ENCODE measurements around the gene EVPLL.
"Not testable (repeated sequence)": the region's sequence is repeated elsewhere in the genome, so short reads cannot be mapped to it uniquely, and the experiment has no call there.

Gene EVPLL

DNA sequence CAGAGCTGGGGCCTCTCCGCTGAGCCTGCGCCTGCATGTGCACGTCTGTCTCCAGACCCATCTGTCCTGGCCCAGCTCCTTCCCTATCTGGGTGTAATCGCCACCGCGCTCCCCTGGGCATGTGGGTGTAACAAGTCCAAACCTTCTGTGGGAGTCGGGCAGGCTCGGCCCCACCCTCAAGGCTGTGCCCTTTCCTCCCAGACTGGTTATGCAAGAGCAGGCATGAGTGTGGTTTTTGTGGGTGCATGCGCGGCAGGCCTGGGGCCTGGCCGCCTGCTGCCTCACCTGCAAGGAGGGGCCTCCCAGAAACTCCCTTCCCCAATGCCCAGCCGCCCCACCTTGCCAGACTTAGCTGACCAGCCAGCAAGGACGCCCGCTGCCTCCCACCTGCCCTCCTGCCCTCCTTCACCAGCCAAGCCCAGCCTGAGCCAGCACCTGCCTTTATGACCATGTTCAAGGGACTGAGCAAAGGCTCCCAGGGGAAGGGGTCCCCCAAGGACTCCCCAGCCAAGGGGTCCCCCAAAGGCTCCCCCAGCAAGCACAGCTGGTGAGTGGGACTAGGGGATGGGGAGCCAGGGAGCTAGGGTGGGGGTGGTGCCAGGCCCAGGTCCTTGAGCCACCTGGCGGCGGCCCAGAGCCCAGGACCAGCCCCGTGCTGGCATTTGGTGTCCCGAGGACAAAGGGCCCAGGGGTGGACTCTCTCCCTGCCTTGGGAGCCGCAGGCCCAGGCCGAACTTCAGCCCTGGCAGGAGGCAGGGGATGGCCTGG lies at the start of gene EVPLL:
TSS of gene EVPLL (plus strand) at position 342 of the 768 bp plus-strand sequence. CDS start 3,160 bp downstream, outside the sequence.
- DNase-seq = peak; percentile 94

DNA sequence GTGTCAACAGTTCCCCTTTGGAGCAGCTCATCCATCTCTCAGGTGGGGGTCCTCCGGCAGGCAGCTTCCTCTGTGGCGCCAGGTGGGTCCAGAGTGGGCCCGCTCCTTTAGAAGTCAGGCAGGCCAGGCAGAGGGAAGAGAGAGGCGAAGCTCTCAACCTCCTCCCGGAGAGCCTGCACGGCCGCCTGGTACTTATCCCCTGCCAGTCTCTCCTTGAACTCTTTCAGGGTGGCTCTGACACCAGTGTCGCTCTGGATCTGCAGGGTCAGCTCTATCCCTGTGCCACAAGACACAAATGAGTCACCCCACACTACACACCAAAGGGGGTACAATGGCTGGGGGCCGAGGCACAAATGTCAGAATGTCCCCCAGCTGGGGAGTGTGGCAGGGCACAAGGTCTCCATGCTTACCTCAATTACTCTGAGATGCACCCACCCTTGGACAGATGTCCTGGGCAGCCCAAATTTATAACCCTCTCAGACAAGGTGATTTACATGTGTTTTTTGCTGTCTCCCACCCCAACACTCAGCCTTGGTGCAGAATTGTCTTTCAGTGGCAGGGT lies 48.9 kb upstream of the EVPLL start:
- no peak for DNase-seq

DNA sequence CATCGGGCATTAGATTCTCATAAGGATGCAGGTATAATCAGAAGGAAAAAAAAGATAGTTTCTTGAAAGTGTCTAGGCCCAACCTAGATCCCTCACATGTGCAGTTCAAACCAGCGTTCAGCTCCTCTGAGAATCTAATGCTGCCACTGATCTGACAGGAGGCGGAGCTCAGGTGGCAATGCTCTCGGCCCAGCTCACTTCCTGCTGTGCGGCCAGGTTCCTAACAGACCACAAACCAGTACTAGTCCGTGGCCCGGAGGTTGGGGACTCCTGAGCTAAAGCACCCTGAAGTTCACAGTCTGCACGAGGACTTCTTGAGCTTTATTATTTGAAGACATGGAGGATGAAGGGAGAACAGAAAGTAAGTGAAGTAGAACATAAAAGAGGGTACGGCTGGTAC lies 45.7 kb upstream of the EVPLL start:
- DNase-seq = no peak

DNA sequence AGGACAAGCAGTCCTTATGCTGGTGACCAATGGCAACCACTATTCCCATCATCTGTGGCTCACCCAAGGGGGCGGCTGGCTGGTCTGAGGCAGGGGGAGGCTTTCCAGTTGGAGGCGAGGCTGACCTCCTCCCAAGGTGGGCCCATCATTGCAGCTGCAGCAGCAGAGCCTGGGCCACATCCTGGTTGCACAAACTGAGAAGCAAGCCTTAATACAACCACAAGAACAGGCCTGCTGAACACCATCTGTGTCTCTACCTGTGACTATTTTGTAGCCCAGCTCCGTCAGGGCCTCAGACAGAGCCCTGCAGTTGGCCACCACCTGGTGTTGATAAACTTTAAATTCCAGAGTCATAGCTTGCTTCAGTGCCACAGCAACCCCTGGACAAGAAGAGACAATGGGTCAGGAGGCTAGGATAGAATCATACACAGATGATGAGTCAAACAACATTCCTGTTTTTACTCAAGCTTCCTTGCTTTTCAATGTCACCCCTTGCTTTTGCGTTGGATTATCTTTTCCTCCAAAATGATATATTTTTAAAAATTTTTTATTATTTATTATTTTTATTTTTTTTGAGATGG lies 44.6 kb upstream of the EVPLL start:
- DNase-seq = no peak

DNA sequence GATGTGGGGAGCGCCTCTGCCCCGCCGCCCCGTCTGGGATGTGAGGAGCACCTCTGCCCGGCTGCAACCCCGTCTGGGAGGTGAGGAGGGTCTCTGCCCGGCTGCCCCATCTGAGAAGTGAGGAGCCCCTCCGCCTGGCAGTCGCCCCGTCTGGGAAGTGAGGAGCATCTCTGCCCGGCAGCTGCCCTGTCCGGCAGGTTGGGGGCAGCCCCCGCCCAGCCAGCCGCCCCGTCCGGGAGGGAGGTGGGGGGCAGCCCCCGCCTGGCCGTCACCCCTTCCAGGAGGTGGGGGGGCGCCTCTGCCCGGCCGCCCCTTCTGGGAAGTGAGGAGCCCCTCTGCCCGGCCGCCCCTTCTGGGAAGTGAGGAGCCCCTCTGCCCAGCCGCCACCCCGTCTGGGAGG lies 39.4 kb upstream of the EVPLL start:
- not testable (repeated sequence) for DNase-seq

DNA sequence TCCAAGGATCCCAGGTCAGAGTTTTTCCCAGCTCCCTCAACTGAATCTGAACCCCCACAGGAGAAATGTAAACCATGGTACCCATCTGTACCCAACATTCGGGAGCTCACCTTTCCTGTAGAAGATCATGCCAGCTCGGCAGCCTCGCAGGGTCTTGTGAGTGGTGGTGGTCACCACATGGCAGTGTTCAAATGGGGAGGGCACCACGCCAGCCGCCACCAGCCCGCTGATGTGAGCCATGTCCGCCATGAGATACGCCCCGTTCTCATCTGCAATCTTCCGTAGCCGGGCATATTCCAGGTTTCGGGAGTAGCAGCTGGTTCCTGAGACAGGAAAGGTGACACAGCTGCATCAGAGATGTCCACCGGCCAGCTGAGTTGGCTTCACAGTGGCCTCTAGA lies 37.6 kb upstream of the EVPLL start:
- DNase-seq = no peak

DNA sequence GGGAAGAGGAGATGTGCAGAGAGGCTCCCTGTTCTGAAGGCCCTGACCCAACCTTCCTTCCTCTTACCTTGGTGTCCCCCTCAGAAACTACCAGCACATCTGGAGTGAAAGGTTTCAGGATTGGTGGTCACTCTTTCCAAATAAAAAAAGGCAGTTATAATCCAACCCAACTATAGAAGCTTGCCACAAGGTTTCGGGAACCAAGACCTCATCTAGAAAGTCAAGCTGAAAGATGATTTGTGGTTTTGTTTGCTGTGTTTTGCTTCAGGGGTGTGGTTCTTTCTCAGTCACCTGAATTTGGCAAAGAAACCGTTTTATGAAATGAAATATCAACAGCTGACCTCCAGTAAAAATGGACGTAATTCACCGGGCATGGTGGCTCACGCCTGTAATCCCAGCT lies 33.6 kb upstream of the EVPLL start:
- no peak for DNase-seq

DNA sequence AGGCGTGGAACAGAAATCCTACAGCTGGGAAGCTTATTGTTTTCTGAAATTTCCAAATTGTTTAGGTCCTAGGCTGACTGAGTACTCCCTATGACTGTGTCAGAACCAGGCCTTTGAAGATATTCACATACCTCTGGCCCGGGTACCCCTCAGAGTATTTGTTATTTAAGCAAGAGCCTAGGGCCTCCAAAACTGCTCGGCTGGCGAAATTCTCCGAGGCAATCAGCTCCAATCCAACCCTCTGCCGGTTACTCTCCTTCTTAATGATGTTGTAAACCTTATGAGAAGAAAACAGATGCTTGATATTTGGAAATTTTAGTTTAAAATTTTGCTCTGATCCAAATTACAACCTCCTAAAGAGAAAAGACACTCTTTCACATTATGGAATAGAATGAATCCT lies 24.0 kb upstream of the EVPLL start:
- no peak for DNase-seq

DNA sequence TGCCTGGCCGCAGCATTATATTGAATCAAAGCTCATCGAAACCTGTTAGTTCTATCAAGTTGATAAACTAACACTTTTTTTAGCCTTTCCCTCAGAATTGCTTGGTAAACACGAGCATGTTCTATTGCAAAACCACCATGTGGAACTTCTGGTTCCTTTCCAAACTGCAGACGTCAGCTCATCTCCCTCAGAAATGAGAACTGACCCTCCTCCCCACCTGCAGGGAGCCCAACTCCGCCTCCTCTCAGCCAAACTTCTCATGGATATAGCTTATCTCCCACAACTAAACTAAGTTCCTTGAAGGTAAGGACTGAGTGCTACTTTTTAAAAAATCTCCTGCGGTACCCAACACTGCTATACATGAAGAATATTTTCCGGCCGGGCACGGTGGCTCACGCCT lies 21.0 kb upstream of the EVPLL start:
- DNase-seq = no peak

DNA sequence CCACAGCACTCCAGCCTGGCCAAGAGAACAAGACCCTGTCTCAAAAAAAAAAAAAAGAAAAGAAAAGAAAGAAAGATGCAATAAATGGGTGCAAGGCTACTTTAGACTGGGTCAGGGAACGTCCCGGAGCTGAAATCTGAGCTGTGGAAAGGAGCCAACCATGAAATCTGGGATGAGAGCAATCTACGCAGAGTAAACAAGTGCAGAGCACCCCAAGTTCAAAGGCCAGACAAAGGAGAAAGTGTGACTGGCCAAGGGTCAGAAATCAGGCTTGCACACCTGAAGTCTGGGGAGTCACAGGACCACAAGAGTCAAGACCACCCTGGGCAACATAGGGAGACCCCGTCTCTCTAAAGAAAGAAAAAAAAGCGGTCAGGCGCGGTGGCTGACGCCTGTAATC lies 17.1 kb upstream of the EVPLL start:
- DNase-seq = no peak

DNA sequence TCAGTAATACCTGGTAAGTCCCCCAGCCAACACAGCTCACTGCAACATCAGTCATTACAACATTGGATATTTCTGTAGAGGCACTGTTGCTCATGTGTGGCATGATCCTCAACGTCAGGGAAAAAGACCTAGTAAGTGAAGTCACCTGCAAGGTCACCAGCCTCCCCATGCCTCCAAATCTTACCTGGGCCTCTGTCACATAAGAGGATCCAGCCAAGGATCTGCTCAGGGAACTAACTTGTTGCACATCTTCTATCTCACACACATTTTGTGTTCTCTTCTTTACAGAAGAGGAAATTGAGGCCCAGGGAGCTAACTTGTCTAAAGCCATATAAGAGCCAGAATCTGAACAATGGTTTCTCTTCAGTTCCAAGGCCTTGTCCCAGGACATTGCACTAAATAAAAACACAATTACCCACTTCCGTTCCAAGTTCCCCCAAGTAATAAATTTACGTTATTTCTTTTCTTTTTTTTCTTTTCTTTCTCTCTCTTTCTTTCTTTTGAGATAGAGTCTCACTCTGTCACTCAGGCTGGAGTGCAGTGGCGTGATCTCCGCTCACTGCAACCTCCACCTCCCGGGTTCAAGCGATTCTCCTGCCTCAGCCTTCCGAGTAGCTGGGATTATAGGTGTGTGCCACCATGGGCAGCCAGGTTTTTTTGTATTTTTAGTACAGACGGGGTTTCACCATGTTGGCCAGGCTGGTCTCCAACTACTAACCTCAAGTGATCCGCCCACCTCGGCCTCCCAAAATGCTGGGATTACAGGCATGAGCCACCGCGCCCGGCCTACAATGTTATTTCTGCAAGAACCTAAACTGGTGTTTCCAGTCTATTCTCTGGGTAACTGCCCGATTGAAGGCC lies 15.5 kb upstream of the EVPLL start:
- DNase-seq = no peak

DNA sequence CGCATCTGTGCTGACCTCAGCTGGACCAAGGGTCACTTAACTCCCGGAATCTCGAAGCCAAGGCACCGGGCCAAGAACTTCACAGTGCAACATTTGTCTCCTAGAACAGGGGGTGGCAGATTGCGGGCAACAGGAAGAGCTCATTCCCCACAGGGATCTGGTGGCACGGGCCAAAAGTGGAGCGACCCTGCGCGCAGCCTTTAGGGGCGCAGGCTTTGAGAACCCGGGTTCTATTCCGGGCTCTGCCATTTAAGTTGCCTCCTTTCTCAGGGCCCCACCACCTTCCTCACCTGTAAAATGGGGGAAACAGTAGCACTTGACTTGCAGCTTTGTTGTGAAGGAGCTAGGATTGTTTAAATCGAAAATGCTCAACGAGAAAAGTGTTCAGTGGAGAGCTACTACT lies 14.9 kb upstream of the EVPLL start:
- peak; percentile 48 for DNase-seq

DNA sequence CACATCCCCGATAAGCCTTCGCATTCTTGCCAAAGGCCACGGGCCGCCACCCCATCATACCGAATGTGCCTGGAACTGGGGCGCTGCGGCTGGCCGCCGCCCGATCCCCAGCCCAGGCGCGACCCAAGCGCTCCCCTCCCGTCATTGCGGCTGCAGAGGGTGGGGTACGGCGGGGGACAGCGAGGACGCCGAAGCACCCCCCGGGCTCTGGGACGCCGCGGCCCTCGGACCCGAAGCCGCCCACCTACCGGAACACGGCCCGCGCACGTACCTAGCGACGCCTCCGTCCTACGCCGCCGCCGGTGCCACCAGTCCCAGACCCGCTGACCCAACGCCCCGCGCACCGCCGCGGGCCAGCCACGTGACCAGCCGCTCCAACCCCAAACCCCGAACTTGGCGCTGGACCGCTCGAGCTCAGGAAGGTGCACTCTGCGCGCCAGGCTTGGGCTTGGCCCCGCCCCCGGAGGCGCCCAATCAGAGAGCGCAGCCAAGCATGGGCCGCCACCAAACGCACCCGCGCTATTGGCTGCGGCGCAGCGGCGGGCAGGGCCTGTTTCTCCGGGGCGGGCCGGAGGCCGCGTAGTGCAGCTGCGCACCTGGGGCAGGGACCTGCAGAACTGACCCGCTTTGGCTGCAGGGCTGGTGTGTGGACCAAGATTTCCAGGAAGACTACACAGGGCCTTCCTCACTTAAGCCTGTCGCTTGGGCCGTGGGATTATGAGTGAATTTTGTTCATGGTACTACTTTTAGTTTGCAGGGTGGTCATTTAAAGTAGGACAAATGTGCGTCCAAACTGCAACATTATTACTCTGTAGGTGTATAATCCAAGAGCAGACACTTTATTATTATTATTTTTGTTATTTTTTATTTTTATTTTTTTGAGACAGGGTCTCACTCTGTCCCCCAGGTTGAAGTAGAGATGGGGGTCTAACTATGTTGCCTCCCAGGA lies 14.2 kb upstream of the EVPLL start, which contains the start of gene SHMT1:
TSS of gene SHMT1 (minus strand) at position 450 of the 949 bp plus-strand sequence. CDS start 7,569 bp downstream, outside the sequence.
- peak; percentile 98 for DNase-seq

DNA sequence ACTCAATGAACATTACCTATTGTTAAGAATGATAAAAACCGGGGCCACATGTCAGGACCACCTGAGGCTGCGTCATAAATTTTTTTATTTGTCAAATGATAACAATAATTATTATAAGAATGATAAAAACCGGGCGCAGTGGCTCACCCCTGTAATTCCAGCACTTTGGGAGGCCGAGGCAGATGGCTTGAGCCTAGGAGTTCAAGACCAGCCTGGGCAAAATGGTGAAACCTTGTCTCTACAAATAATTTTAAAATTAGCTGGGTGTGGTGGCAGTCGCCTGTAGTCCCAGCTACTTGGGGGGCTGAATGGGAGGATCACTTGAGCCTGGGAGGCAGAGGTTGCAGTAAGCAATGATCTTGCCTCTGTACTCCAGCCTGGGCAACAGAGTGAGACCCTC lies 13.4 kb upstream of the EVPLL start:
- DNase-seq = no peak

DNA sequence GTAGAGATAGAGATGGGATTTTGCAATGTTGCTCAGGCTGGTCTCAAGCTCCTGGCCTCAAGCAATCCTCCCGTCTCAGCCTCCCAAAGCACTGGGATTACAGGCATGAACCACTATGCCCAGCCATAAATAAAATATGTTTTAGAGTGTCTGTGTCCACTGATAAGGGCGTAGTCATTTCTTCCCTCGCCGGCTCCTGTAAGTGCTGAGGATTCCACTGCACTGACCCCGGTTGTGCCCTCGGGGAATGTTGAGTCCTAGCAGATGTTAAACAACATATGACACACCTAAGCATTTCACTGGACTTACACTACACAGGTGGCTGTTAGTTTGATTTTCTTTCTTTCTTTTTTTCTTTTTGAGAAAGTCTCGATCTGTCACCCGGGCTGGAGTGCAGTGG lies 8.6 kb upstream of the EVPLL start:
- no peak for DNase-seq

DNA sequence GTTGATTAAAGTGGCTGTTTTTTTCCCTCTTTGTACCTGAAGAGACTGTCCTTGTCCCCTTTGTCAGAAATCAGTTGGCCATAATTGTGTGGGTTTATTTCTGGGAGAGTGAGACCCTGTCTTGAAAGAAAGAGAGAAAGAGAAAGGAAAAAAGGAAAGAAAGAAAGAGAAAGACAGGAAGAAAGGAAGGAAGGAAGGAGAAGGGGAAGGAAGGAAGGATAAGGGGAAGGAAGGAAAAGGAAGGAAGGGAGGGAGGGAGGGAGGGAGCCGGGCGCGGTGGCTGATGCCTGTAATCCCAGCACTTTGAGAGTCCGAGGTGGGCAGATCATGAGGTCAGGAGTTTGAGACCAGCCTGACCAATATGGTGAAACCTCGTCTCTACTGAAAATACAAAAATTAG lies 6.8 kb upstream of the EVPLL start:
- no peak for DNase-seq

DNA sequence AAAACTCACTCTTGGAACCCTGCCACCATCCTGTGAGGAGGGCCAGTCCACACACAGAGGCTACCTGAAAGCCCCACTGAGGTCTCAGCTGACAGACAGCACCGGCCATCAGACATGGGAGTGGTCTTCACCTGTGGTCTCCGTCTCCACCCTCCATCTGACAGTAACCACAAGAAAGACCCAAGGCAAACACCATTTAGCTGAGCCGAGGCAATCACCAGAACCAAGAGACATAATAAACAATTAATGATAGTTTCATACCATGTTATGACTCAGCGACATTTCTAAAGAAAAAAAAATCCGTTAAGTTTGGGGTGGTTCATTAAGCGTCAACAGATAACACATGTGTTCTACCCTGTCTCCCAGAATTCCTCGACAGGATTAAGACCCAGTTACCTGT lies 6.1 kb upstream of the EVPLL start:
- no peak for DNase-seq

DNA sequence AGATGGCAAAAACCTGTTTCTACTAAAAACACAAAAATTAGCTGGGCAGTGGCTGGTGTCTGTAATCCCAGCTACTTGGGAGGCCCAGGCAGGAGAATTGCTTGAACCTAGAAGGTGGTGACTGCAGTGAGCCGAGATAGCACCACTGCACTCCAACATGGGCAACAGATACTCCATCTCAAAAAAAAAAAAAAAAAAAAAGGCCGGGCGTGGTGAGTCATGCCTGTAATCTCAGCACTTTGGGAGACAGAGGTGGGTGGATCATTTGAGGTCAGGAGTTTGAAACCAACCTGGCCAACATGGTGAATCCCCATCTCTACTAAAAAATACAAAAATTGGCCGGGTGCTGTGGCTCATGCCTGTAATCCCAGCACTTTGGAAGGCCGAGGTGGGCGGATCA lies 4.4 kb upstream of the EVPLL start:
- DNase-seq = not testable (repeated sequence)

DNA sequence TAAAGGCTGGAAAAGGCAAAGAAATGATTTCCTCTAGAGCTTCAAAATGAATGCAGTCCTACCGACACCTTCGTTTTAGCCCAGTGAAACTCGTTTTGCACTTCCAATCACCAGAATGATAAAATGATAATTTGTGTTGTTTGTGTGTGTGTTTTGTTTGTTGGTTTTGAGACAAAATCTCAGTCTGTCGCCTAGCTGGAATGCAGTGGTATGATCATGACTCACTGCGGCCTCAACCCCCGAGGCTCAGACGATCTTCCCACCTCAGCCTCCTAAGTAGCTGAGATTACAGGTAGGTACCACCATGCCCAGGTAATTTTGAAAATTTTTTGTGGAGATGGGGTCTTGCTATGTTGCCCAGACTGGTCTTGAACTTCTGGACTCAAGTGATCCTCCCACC lies 3.4 kb upstream of the EVPLL start:
- no peak for DNase-seq

DNA sequence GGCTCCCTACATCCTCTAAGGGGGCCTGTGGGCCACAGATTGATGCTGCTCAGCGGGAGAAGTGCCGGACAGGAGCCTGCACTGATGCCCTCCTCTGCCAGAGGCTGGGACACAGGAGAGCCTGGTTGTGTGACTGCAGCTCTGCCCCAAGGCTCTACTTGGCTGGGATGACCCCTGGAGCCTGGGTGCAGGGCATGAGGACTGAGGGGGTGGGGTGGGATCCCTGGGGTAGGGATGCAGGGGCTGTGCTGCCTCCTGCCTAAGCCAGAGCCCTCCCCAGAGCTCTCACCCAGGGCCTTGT lies 577 bp downstream of the EVPLL start:
- DNase-seq = no peak

DNA sequence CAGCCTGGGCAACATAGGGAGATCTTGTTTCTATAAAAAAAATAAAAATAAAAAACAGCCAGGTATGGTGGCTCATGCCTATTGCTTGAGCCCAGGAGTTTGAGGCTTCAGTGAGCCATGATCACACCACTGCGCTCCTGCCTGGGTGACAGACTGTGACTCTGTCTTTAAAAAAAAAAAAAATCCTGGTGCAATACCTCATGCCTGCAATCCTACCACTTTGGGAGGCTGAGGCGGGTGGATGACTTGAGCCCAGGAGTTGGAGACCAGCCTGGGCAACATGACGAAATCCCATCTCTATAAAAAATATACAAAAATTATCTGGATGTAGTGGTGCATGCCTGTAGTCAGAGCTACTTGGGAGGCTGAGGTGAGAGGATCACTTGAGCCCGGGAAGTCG lies 1.0 kb downstream of the EVPLL start:
- DNase-seq = not testable (repeated sequence)
